ENCODE measurements around the gene TRAT1. TPM values are rescaled to one million over a fixed set of nuclear protein-coding genes. Genes with fewer than 3 reads are reported as not detected.

The TRAT1 gene
- total and polyA plus RNA-seq, 9 of the 15 experiments (the other 6 are each of a cell fraction or from before 2014, with no cell fraction given): not detected

DNA sequence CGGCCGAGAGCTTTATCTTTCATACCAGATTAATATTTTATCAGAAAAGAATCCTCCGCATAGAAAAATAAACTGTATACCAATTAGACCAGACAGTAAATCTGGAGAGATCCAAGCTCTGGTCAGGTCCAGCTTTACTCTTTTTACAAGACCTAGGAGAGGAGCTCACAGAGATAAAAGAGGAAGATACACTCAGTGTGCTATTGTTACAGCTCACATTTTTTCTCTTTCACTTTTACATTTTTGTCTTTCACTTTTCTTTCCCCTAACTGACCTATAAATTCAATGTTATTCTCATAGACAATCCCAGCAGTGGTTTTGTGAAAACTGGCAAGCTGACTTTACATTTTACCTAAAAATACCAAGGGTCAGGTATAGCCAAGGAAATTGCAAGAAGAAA is 75.3 kb downstream of the TRAT1 start:
- POLR2A ChIA-PET: interaction anchor here (0.7 to 0.8 kb wide), 3 partner anchors 17 to 40 kb away, joined by 3 read pairs; no protein-coding TSS in a partner anchor

More for the DNA sequence above, 75.3 kb downstream of the TRAT1 start:
- 0% methylated on average over 3 of the region's 3 CpGs for WGBS (ENCODE audit: insufficient coverage, low coverage, missing lambda C conversion rate)
- Histone ChIP-seq H4K20me1 (replicated peaks; ENCODE audit: control insufficient read depth, insufficient read depth, low read length) (no peaks in the 10 kb centered on the region), H3K79me2 (ENCODE audit: control insufficient read depth, insufficient read depth, low read length) (no peaks in the 10 kb centered on the region), H3K4me1 (replicated peaks in 1 of 2; ENCODE audit: control insufficient read depth in 2 of 2, insufficient read depth in 2 of 2, low read length in 2 of 2) (no peaks in the 10 kb centered on the region), H2AFZ (ENCODE audit: low read depth, low read length) (no peak overlapping the region), H3K9me1 (ENCODE audit: control insufficient read depth, insufficient read depth, low read length) (no peaks in the 10 kb centered on the region), H3K27ac (ENCODE audit: extremely low read depth, low read depth, low read length) (no peak overlapping the region), H3K27me3 (ENCODE audit: control insufficient read depth in 2 of 2, insufficient read depth in 2 of 2, low read length in 2 of 2) (no peaks in the 10 kb centered on the region), H3K36me3 (ENCODE audit: control insufficient read depth, insufficient read depth, low read length) (no peaks in the 10 kb centered on the region), H3K9me3 (replicated peaks; ENCODE audit: control insufficient read depth, insufficient read depth, low read depth, low read length) (no peaks in the 10 kb centered on the region), H3K9ac (ENCODE audit: insufficient read depth in 1 of 2, low read depth in 2 of 2, low read length in 2 of 2) (no peak overlapping the region), H3K4me2 (ENCODE audit: insufficient read depth, low read length) (no peak overlapping the region), H3K4me3 (no peak overlapping the region)
- FAIRE-seq (no peak), ATAC-seq (no peak), DNase-seq (ENCODE audit: extremely low read depth in 1 of 4, low spot score in 3 of 4) (no peak)
- CTCF ChIA-PET (ENCODE audit: low intra/inter-chr PET ratio): no interaction called here
- in situ Hi-C loops (cut with MboI): no loop called here
- no peak for TF ChIP-seq SNRNP70 (optimal IDR thresholded peaks at IDR 0.05; ENCODE audit: low read depth, low read length)
- no peak for TF ChIP-seq POLR2H (tag; IDR thresholded peaks at IDR 0.05; ENCODE audit: low read depth)
- no peak for TF ChIP-seq SUPT5H (IDR thresholded peaks at IDR 0.05)
- TF ChIP-seq ZBTB1 (CRISPR knock-in tag; IDR thresholded peaks at IDR 0.05; ENCODE audit: borderline replicate concordance, low read depth): no peak
- TF ChIP-seq DPF2 (IDR thresholded peaks at IDR 0.05): no peak
- TF ChIP-seq, protein P1, sequence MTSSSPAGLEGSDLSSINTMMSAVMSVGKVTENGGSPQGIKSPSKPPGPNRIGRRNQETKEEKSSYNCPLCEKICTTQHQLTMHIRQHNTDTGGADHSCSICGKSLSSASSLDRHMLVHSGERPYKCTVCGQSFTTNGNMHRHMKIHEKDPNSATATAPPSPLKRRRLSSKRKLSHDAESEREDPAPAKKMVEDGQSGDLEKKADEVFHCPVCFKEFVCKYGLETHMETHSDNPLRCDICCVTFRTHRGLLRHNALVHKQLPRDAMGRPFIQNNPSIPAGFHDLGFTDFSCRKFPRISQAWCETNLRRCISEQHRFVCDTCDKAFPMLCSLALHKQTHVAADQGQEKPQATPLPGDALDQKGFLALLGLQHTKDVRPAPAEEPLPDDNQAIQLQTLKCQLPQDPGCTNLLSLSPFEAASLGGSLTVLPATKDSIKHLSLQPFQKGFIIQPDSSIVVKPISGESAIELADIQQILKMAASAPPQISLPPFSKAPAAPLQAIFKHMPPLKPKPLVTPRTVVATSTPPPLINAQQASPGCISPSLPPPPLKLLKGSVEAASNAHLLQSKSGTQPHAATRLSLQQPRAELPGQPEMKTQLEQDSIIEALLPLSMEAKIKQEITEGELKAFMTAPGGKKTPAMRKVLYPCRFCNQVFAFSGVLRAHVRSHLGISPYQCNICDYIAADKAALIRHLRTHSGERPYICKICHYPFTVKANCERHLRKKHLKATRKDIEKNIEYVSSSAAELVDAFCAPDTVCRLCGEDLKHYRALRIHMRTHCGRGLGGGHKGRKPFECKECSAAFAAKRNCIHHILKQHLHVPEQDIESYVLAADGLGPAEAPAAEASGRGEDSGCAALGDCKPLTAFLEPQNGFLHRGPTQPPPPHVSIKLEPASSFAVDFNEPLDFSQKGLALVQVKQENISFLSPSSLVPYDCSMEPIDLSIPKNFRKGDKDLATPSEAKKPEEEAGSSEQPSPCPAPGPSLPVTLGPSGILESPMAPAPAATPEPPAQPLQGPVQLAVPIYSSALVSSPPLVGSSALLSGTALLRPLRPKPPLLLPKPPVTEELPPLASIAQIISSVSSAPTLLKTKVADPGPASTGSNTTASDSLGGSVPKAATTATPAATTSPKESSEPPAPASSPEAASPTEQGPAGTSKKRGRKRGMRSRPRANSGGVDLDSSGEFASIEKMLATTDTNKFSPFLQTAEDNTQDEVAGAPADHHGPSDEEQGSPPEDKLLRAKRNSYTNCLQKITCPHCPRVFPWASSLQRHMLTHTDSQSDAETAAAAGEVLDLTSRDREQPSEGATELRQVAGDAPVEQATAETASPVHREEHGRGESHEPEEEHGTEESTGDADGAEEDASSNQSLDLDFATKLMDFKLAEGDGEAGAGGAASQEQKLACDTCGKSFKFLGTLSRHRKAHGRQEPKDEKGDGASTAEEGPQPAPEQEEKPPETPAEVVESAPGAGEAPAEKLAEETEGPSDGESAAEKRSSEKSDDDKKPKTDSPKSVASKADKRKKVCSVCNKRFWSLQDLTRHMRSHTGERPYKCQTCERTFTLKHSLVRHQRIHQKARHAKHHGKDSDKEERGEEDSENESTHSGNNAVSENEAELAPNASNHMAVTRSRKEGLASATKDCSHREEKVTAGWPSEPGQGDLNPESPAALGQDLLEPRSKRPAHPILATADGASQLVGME (CRISPR knock-in tag; IDR thresholded peaks at IDR 0.05): no peak
- TF ChIP-seq TCF3 (CRISPR knock-in tag; IDR thresholded peaks at IDR 0.05): no peak
- TF ChIP-seq, protein P2, sequence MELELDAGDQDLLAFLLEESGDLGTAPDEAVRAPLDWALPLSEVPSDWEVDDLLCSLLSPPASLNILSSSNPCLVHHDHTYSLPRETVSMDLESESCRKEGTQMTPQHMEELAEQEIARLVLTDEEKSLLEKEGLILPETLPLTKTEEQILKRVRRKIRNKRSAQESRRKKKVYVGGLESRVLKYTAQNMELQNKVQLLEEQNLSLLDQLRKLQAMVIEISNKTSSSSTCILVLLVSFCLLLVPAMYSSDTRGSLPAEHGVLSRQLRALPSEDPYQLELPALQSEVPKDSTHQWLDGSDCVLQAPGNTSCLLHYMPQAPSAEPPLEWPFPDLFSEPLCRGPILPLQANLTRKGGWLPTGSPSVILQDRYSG (tag; conservative IDR thresholded peaks at IDR 0.05; ENCODE audit: low read depth): no peak
- no peak for TF ChIP-seq POLR2B (IDR thresholded peaks at IDR 0.05; ENCODE audit: low read depth, partially characterized antibody)
- TF ChIP-seq TOE1 (IDR thresholded peaks at IDR 0.05; ENCODE audit: borderline replicate concordance): no peak
- no peak for TF ChIP-seq TOE1 (CRISPR knock-in tag; IDR thresholded peaks at IDR 0.05; ENCODE audit: borderline replicate concordance, low read depth)
- TF ChIP-seq SAP30 (IDR thresholded peaks at IDR 0.05; ENCODE audit: borderline replicate concordance, insufficient read depth, low read depth, low read length, poor library complexity, severe bottlenecking): no peak
- TF ChIP-seq TARDBP (IDR thresholded peaks at IDR 0.05): no peak
- TF ChIP-seq NR3C1 (CRISPR knock-in tag; IDR thresholded peaks at IDR 0.05): no peak
- TF ChIP-seq WHSC1 (IDR thresholded peaks at IDR 0.05; ENCODE audit: low read length): no peak
- no peak for TF ChIP-seq ZC3H11A (IDR thresholded peaks at IDR 0.05; ENCODE audit: low read depth, low read length)
- no peak for TF ChIP-seq GTF2A2 (tag; IDR thresholded peaks at IDR 0.05)
- TF ChIP-seq ZNF778 (CRISPR knock-in tag; IDR thresholded peaks at IDR 0.05): no peak
- TF ChIP-seq CHCHD3 (CRISPR knock-in tag; IDR thresholded peaks at IDR 0.05): no peak
- intact Hi-C loops (cut with micrococcal nuclease): no loop called here
- BruUV-seq (replicated peaks): no TSS peak
